Fibroblast of skin of abdomen (primary cell): ENCODE data around the gene ERBIN.
"Not testable (repeated sequence)": the region's sequence is repeated elsewhere in the genome, so short reads cannot be mapped to it uniquely, and the experiment has no call there.

Experiments used
- DNase-seq: peaks from one replicate; pipeline ENCODE4 v3.0.0-alpha.2; 2013

Gene ERBIN

DNA sequence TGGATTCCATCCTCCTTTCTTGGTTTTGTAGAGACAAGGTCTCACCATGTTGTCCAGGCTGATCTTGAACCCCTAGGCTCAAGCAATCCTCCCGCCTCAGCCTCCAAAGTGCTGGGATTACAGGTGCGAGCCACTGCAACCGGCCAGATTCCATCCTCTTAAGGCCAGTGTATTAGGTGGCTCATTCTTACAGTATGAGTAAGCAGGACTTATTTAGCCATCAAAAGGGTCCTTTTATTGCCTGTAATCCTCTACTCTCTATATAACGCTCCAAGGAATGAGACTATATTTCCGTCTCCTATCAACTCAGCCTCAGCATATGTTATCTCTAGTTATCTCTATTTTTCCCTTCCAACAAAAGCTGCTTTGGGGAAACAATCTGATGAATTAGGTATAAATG, 3.0 kb upstream of the ERBIN start:
- no peak for DNase-seq

DNA sequence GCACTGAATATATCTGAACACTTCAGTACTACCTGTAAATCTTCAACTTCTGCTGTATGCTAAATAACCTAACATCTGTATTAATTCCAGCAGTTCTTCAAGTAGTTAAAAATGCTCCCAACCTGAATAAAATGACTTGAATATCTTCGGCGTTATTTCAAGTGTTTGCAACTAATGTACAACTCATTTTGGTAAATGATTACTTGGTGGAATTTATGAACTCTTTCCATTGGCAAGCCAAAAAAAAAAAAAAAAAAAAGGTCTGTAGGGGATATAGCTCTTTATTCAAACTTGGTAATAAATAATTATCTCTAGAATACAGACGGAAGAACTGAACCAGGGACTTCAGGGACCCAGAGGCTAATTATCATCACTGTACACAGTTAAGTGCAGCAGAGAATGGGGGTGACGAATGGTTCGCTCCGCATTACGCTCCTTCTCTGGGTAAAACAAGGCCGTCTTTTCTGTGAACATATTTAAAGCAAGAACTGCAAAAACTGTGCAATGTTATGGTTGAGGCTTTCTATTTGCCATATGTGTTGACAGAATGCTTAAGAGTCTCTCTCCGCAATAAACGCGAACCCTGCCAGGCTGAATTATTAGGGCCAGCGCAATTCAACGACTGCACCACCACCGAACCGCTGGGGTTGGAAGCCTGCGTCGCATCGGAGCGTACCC, 1.9 kb upstream of the ERBIN start:
- no peak for DNase-seq

DNA sequence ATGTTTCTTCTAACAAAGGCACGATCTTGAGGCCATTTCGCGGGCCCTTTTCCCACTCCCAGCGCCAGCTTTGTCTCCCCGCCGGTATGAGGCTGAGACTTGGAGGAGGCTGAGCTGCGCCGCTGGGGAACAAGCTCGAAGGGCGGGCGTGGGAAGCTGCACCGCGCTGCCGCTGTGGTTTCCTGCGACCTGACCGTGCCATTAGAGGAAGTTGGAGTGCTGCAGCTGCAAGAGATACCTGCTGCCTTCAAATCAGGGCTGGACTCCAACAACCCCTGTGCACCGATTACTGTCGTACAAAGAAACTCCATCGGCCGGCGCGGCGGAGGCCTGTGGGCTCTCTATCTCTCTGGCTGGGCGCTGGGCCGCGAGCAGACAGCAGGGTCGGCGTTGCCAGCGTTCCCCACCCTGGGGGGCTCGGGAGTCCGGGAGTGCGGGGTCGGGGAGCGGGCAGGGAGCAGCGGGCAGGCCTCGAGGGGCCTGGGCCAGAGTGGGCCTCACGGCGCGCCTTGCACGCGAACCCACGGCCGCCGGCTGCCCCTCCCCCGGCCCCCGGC, 1.3 kb upstream of the ERBIN start:
- DNase-seq, result peak; percentile 68

DNA sequence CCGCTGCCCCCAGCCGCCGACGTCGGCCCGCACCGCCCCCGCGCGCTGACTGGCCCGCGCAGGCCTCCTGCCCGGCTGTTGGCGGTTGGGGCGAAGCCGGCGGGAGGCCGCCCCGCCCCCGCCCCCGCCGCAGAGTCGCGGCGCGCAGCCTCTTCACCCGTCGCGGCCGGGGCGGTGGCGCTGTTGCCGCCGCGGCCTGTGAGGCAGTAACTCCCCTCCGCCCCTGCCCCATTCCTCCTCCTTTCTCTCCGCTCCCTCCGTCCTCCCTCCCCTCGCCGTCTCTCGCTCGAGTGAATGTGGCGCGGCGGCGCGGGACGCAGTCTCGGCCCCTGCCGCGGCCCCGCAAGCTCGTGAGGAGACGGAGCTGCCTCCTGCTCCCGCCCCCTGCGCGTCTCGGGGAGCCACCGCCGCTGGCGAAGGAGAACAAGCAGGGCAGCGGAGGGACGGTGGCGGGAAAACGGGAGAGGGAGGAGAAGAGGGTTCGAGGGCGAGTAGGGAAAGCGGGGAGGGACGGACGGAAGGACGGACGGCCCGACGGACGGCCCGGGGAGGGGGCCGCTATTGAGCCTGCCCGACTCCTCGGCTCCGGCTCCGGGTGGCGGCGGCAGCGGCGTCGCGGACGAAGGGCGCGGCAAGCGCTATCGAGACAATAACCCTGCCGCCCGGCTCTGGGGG, 637 bp upstream of the ERBIN start:
- DNase-seq, result peak; percentile 94

DNA sequence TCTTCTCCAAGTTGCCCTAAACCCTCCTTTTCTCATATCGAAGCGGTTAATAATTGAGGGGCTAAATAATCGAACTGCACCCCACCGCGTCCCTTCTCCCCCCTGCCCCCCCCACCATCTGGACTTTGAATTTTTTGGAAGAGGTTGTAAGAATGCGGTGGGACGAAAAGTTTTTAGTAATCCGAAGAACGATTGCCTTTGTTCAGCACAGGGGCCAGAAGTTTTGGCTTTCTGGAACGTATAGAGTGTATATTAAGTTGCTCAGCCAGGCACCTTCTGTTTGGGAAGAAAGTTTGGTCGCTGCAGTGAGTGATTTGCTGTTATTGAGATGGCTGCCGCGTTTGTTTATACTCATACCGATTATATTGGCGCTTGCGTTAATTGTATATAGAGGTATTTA, 518 bp downstream of the ERBIN start:
- DNase-seq, result no peak

DNA sequence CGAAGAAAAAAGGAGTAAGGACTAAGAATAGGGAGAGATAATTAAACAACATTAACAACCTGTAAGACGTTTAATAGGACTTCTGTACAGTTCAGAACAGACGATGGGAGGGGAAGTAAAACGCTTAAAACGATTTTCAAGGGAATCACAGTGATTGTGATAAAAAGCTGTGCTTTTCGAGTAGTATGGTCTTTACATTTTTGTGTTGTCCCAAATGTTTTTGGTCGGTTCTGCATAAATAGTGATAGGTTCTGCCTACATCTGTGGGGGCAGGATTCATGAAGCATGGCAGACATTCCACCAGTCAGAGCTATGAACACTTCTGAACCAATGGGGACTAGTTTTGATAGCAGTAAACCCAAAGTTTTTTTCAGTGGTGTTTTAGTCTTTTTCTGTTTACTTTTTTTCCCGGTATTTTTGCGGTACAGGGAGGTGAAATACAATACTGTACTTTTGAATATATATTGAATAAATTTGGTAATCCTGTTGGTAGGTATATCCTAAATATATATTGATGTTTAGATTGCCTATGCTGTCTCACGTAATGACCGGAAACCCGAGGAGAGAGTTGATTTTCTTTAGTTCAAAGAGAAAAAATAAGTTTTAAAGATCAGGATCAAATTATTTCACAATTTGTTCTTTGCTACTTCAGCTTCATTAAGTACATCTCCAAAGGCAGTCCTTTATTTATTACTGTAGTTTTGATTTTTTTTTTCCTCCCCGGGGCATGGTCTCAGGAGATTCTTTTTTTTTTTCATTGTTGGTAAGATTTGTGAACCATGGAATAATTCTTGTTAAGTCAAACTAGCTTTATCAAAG, 1.3 kb downstream of the ERBIN start:
- DNase-seq, result peak; percentile 44

DNA sequence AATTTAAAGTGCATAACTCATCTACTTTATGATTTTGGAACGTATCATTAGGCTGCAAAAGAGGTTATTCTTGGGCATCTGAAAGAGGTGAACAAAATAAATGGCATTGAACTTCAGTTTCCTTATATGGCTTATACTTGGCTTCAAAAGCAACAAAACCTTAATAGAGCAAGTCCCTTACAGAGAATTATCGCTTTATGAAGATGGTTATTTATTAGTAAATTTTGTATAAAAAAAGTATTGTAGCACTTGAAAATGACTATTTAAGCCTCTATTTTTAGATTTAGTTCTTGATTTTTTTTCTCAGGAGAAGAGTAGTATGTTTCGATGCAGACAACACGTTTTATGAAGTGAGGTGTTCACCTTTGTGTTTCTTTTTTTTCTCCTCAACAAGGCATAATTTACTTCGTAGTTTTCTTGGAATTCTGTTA, 2.0 kb downstream of the ERBIN start:
- no peak for DNase-seq

DNA sequence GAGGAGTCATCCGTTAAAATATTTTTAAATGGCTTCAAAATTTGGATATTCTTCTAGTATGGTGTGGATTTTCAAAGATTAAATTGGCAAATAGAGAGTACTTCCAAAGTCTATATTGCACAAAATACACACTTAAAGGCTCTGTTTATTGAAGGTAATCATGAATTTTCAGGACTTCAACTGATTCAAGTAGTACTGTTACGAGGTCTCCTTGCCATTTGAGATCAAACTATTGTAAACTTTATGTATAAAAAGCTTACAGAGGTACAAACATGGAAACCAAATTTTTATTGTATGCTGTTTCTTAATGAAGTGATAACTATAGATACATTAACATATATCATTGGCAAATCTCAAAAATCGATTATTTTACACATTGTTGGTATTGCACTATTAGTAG, 2.5 kb downstream of the ERBIN start:
- no peak for DNase-seq

DNA sequence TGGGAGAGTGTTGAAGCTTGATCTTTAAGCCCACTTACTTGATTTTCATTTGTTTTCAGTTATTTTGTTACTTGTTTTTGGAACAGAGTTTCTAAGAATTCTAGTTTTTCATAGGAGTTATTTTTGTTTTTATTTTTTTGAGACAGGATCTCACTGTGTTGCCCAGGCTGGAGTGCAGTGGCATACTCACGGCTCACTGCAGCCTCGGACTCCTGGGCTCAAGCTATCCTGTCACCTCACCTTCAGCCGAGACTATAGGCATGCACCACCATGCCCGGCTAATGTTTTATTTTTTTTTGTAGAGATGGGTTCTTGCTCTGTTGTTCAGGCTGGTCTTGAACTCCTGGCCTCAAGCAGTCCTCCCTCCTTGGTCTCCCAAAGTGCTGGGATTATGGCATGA, 6.3 kb downstream of the ERBIN start:
- DNase-seq, result no peak

DNA sequence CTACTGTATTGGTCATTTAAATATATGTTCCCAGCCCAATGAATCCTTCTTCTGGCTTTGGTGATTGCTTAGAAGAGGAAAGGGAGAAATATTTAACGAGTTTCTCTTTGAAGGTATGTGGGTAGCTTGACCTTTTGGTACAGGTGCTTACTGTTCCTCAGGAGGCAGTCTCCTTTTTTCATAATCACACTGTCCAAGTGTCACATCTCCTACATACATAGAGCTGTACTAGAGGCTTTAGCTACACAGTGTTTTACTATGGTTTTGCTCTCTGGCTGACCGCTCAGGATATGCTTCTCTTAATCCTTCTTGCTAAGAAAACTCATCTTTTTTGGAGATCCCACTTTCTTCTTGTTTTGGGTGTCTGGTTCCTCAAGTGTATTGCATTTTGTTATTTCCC, 6.9 kb downstream of the ERBIN start:
- DNase-seq, result no peak

DNA sequence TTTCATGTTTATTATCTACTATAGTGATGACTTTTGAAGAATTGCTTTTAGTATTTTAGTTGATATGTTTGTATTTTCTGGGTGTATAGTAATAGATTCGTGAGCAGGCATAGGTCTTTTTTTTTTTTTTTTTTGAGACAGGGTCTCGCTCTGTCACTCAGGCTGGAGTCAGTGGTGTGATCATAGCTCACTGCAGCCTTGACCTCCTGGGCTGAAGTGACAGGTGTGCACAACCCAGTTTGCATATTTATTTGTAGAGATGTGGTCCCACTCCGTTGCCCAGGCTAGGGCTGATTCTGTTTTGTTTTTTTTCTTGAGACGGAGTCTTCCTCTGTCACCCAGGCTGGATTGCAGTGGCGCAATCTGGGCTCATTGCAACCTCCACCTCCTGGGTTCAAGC, 11.9 kb downstream of the ERBIN start:
- no peak for DNase-seq

DNA sequence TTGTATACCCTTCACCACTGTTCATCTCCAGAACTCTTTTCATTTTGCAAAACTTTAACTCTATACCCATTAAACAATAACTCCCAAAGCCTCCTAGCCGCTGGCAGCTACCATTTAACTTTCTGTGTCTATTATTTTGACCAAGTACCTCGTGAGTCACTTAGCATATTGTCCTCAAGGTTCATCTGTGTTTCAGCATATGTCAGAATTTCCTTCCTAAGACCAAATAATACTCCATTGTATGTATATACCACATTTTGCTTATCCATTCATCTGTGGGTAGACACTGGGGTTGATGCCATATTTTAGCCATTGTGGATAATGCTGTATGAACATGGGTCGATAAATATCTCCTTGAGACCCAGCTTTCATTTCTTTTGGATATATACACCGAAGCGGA, 17.4 kb downstream of the ERBIN start:
- no peak for DNase-seq

DNA sequence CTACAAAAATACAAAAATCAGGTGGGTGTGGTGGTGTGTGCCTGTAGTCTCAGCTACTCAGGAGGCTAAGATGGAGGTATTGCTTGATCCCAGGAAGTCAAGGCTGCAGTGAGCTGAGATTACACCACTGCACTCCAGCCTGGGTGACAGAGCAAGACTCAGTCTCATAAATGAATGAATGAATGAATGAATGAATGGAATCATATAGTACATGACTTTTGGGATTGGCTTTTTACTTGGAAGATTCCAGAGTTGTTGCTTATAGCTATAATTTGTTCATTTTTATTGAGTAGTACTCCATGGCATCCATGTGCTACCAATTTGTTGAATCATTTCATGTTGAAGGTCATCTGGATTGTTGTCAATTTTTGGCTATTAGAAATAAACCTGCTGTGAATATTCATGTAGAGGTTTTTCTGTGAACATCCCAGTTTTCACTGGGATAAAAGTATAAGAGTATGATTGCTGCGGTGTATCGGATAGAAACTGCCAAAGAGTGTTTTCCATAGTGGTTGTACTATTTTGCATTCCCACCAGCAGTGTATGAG, 19.9 kb downstream of the ERBIN start:
- peak; percentile 30 for DNase-seq

DNA sequence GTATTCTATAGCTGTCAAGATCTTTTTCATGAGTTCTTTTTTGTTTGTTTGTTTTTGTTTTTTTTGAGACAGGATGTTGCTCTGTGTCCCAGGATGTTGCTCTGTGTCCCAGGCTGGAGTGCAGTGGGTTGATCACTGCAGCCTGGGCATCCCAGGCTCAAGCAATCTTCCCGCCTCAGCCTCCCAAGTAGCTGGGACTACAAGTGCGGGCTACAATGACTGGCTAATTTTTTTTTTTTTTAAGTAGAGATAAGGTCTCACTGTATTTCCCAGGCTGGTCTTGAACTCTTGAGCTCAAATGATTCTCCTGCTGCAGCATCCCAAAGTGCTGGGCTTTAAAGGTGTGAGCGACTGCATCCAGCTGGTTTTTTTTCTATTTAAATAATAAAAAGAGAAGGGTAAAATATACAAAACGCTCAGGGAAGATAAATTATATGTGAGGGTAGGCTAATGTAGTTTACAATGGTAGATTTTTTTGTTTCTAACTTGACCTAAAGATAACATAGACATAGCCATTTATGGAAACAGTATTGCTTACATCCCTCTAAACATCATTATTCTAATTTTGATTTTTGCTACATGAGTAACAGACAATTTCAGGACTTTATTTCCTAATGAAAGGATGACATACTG, 21.9 kb downstream of the ERBIN start:
- no peak for DNase-seq

DNA sequence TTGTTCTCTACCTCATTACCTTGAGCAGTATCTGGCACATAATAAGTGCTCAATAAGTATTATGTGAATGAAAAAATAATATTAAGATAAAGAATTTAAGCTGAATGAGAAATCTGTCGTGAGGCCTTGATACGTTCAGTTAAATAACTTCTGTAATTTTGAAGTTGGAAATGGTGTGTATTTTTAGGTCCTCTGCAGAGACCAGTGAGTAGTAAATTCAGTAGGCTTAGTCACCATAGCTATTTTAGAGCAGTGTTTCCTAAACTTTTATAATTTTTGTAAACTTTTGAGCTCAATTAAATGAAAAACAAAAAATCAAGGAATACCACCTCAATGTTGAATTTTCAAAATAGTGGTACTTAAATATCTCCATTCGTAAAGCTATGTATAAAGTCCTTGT, 25.0 kb downstream of the ERBIN start:
- DNase-seq, result no peak

DNA sequence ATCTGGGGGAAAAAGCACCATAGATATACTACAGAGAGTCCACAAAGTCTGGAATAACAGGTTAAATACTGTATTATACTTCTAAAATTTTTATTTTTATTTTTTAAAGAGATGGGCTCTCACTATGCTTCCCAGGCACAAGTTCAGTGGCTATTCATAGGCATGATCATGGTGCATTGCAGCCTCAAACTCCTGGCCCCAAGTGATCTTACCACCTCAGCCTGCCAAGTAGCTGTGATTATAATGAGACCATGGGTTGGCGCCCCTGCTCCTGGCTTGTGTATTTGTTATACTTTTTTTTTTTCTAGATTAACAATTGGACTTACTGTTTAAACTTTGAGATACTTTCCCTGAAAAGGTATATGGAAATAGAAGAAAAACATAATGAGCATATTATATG, 25.9 kb downstream of the ERBIN start:
- DNase-seq, result no peak

DNA sequence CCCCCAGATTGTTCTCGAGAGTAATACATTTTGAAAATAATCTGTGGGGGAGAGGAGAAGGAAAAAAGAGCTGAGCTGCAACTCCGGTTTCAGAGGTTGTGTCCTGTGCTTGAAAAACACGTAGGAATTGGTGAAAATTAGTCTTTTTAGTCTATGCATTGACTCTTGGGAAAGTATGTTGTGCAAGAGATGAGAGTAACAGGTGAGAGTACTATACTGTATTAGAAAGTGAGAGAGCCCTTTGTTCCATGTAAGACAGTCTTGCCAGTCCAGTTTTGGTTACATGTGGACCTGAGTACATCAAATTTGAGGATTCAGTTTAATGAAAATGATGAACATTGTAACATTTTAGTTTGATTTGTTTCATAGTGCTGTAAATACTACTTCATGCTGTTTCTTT, 27.8 kb downstream of the ERBIN start:
- no peak for DNase-seq

DNA sequence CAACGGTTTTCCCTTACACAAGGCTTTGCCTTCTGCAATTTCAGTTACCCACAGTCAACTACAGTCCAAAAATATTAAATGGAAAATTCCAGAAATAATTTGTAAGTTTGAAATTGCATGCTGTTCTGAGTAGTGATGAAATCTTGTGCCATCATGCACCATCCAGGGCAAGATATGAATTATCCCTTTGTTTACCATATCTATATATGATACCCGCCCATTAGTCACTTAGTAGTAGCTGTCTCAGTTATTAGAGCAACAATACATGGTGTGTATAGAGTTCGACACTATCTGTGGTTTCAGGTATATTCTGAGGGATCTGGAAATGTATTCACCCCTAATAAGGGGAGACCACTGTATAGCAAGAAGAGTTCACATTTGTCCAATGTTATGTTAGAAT, 29.4 kb downstream of the ERBIN start:
- no peak for DNase-seq

DNA sequence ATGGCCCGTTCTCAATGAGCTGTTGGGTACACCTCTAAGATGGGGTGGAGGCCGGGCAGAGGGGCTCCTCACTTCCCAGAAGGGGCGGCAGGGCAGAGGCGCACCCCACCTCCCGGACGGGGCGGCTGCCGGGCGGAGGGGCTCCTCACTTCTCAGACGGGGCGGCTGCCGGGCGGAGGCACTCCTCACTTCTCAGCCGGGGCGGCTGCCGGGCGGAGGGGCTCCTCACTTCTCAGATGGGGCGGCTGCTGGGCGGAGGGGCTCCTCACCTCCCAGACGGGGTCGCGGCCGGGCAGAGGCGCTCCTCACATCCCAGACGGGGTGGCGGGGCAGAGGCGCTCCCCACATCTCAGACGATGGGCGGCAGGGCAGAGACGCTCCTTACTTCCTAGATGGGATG, 31.3 kb downstream of the ERBIN start:
- not testable (repeated sequence) for DNase-seq

DNA sequence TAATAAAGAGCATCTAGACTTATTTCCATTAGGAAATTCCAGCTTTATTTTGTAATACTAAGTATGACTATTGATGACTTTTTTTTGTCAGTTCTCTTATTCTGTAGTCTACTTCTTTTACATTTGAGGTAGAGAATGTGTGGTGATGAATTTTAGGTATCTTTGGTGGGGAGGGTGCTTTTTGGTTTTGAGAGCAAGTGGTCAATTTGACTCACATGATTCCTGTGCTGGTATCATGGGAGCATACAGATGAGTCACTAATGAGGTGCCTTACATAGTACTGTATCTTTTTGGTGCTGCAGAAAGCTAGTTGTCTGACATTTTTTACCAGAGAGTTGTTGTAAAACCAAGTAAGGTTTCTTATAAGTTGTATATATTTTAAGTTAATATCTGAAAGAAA, 35.3 kb downstream of the ERBIN start:
- DNase-seq, result peak; percentile 49

DNA sequence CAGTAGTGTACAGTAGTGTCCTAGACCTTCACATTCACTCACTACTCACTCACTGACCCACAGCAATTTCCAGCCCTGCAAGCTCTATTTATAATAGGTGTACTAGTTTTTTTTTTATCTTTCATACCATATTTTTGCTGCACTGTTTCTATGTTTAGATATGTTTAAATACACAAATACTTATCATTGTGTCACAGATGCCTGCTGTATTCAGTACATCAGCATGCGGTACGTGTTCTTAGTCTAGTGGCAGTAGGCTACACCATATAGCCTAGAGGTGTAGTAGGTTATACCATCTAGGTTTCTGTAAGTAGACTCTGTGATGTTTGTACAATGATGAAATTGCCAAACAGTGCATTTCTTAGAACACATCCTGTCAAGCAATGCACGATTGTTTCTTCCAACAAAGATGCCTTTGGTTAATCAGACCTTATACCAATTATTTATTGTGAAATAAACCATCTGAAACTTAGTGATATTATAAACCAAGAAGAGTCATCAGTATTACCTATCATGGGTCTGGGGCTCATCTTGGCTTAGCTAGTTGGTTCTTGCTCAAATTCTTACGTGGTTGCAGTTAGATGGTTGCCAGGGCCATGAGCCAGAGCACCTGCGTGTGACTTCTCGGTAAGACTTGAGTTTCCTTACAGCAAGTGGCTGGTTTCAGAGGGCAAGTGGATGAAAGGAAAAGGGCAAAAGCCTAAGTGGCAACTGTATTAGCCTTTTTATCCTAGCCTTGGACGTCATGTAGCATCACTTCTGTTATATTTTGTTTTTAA, 41.1 kb downstream of the ERBIN start:
- DNase-seq, result no peak
